K562 (cell line): Measurements from ENCODE around the gene ITSN1. TPM values are rescaled to one million over a fixed set of nuclear protein-coding genes. Genes with fewer than 3 reads are reported as not detected.

Experiments
- ATAC-seq: fragments of 200-7000 bp; cut with Tn5 transposase; 3 replicates; pipeline ENCODE4 v1.9.1; 2020; ENCODE audit warnings: moderate library complexity
- BruUV-seq: library from RNA; stranded (reverse); fragments of 400-500 nt; replicated peaks from 2 replicates; lab custom pipeline; 2021; lab: Mats Ljungman, UMichigan
- CTCF ChIA-PET: fragments of 300-600 bp; formaldehyde crosslinking; extraction: SDS; loops from one replicate; lab custom pipeline; 2021; ENCODE audit warnings: low intra/inter-chr PET ratio; lab: Yijun Ruan, JAX
- POLR2A ChIA-PET: fragments of 300-600, 350-650 bp; sonication (Branson Sonifier 250); formaldehyde crosslinking; extraction: SDS; loops from one replicate; lab custom pipeline; 2021; ENCODE audit warnings: antibody characterized with exemption, inconsistent platforms; lab: Yijun Ruan, JAX
- DNase-seq, 4 experiments: peaks; one replicate each; pipeline versions ENCODE4 v3.0.0 to v3.0.0-alpha.2; 2011 to 2018; ENCODE audit warnings: low spot score in 3 of 4, mixed read lengths in 3 of 4; ENCODE audit errors: extremely low read depth in 1 of 4
- FAIRE-seq: peaks from 2 replicates; lab custom pipeline; 2011; peaks lifted over from hg19 to GRCh38; lab: Jason Lieb, UNC
- H2AFZ ChIP-seq: 2 replicates; pipeline ENCODE4 v1.6.0; 2011; ENCODE audit warnings: low read depth, low read length, control low read depth, inconsistent platforms
- H3K27ac ChIP-seq: fragments of 200-600 bp; 3 replicates; pipeline ENCODE4 v1.8.0; 2011; ENCODE audit warnings: low read depth, mild to moderate bottlenecking, control low read depth, inconsistent platforms, low read length, moderate library complexity, mixed read lengths; ENCODE audit errors: extremely low read depth
- H3K27me3 ChIP-seq, 2 experiments: fragments of 300-600 bp in 1 of 2; 2 replicates in 1 of 2; 3 replicates in 1 of 2; pipeline versions ENCODE4 v1.6.0 to v1.8.0; 2011; ENCODE audit warnings: inconsistent platforms in 2 of 2, low read length in 2 of 2, mild to moderate bottlenecking in 1 of 2, mixed read lengths in 1 of 2, moderate library complexity in 1 of 2; ENCODE audit not compliant: control insufficient read depth in 2 of 2, insufficient read depth in 2 of 2
- H3K36me3 ChIP-seq: fragments of 300-600 bp; 3 replicates; pipeline ENCODE4 v1.8.0; 2011; ENCODE audit warnings: mild to moderate bottlenecking, low read length, inconsistent platforms; ENCODE audit not compliant: control insufficient read depth, insufficient read depth
- H3K4me1 ChIP-seq, 2 experiments: fragments of 200-600 bp in 1 of 2; replicated peaks in 1 of 2; 2 replicates in 1 of 2; 3 replicates in 1 of 2; pipeline versions ENCODE4 v1.5.1 to v1.8.0; 2011; ENCODE audit warnings: inconsistent platforms in 2 of 2, low read length in 2 of 2, mild to moderate bottlenecking in 1 of 2, mixed read lengths in 1 of 2, moderate library complexity in 1 of 2; ENCODE audit not compliant: control insufficient read depth in 2 of 2, insufficient read depth in 2 of 2
- H3K4me2 ChIP-seq: 2 replicates; pipeline ENCODE4 v1.6.1; 2011; ENCODE audit warnings: low read length, control low read depth, inconsistent platforms, mixed read lengths; ENCODE audit not compliant: insufficient read depth
- H3K4me3 ChIP-seq: fragments of 200-600 bp; sonication (generic), shearing (Covaris generic); 2 replicates; pipeline ENCODE4 v1.5.1; 2016; ENCODE audit warnings: control low read depth, inconsistent platforms
- H3K79me2 ChIP-seq: fragments of 200-600 bp; 3 replicates; pipeline ENCODE4 v1.8.0; 2011; ENCODE audit warnings: low read length, inconsistent platforms; ENCODE audit not compliant: control insufficient read depth, insufficient read depth
- H3K9ac ChIP-seq, 2 experiments: 2 replicates each; pipeline versions ENCODE4 v1.6.0 to v1.6.1; 2011; ENCODE audit warnings: low read depth in 2 of 2, low read length in 2 of 2, control low read depth in 1 of 2, inconsistent platforms in 1 of 2, mild to moderate bottlenecking in 1 of 2, mixed read lengths in 1 of 2; ENCODE audit not compliant: insufficient read depth in 1 of 2
- H3K9me1 ChIP-seq: one replicate; pipeline ENCODE4 v1.6.0; 2011; ENCODE audit warnings: inconsistent platforms, mild to moderate bottlenecking, low read length, moderate library complexity; ENCODE audit not compliant: control insufficient read depth, insufficient read depth
- H3K9me3 ChIP-seq: replicated peaks from 2 replicates; pipeline ENCODE4 v1.5.1; 2011; ENCODE audit warnings: low read depth, low read length, inconsistent platforms; ENCODE audit not compliant: control insufficient read depth, insufficient read depth
- H4K20me1 ChIP-seq: replicated peaks from 2 replicates; pipeline ENCODE4 v1.6.1; 2011; ENCODE audit warnings: low read length, inconsistent platforms, mixed read lengths; ENCODE audit not compliant: control insufficient read depth, insufficient read depth
- ARNT ChIP-seq, 2 experiments: fragments of 450-650 bp; IDR thresholded peaks; 2 replicates each; pipeline ENCODE4 v1.6.1; 2016; ENCODE audit warnings: mild to moderate bottlenecking in 1 of 2
- ASH1L ChIP-seq: fragments of 450-650 bp; IDR thresholded peaks from 2 replicates; pipeline ENCODE4 v1.6.1; 2018; ENCODE audit warnings: borderline replicate concordance, mild to moderate bottlenecking, low read depth; ENCODE audit not compliant: partially characterized antibody
- ATF1 ChIP-seq, 2 experiments: fragments of 450-650 bp in 1 of 2; IDR thresholded peaks; 2 replicates each; pipeline ENCODE4 v1.6.1; 2016; ENCODE audit warnings: missing compliant biosample characterization in 1 of 2, missing genetic modification characterization in 1 of 2
- CHD1 ChIP-seq: fragments of 200-600 bp; sonication (generic); IDR thresholded peaks from one replicate; pipeline ENCODE4 v1.6.1; 2012; ENCODE audit warnings: mild to moderate bottlenecking, moderate library complexity, low read length, inconsistent platforms
- DNMT1 ChIP-seq: fragments of 450-650 bp; IDR thresholded peaks from 2 replicates; pipeline ENCODE4 v1.6.1; 2016; ENCODE audit warnings: antibody characterized with exemption, mild to moderate bottlenecking
- FOXJ2 ChIP-seq: fragments of 200-800 bp; sonication (Bioruptor generic); IDR thresholded peaks from 2 replicates; pipeline ENCODE4 v1.6.1; 2016; ENCODE audit warnings: missing genetic modification characterization, missing compliant biosample characterization
- FOXK1 ChIP-seq: sonication (generic); formaldehyde crosslinking; IDR thresholded peaks from 2 replicates; pipeline ENCODE4 v1.8.0; 2022; ENCODE audit warnings: missing genetic modification reagents, mild to moderate bottlenecking, borderline replicate concordance
- ILK ChIP-seq: fragments of 450-650 bp; IDR thresholded peaks from 2 replicates; pipeline ENCODE4 v1.6.1; 2016; ENCODE audit warnings: missing genetic modification characterization, low read depth, mild to moderate bottlenecking, missing compliant biosample characterization, moderate library complexity, borderline replicate concordance
- L3MBTL2 ChIP-seq: fragments of 450-650 bp; IDR thresholded peaks from 2 replicates; pipeline ENCODE4 v1.6.1; 2016; ENCODE audit warnings: mild to moderate bottlenecking, moderate library complexity
- MAFK ChIP-seq: IDR thresholded peaks from 2 replicates; pipeline ENCODE4 v1.6.1; 2011; ENCODE audit warnings: low read length, improper control_type of control experiment
- PHTF2 ChIP-seq: fragments of 250-450 bp; sonication (Bioruptor Pico); IDR thresholded peaks from 2 replicates; pipeline ENCODE4 v1.5.0; 2021; ENCODE audit warnings: mild to moderate bottlenecking
- RNF2 ChIP-seq: sonication (generic); IDR thresholded peaks from 2 replicates; pipeline ENCODE4 v1.6.1; 2016
- SMAD1 ChIP-seq: fragments of 150-350 bp; IDR thresholded peaks from 2 replicates; pipeline ENCODE4 v1.6.1; 2014; ENCODE audit warnings: low read length, low read depth; ENCODE audit not compliant: partially characterized antibody
- SUPT5H ChIP-seq: fragments of 450-650 bp; IDR thresholded peaks from 2 replicates; pipeline ENCODE4 v1.6.1; 2016
- ZKSCAN1 ChIP-seq: fragments of 150-350 bp; IDR thresholded peaks from 2 replicates; pipeline ENCODE4 v1.6.1; 2016; ENCODE audit warnings: low read depth, low read length
- ZNF324 ChIP-seq: fragments of 250-450 bp; sonication (Bioruptor Pico); IDR thresholded peaks from 2 replicates; pipeline ENCODE4 v1.4.0; 2020; ENCODE audit warnings: mild to moderate bottlenecking
- ZNF699 ChIP-seq: fragments of 250-450 bp; sonication (Bioruptor Pico); IDR thresholded peaks from 2 replicates; pipeline ENCODE4 v1.8.0; 2021; ENCODE audit warnings: mild to moderate bottlenecking, moderate library complexity; ENCODE audit not compliant: insufficient replicate concordance
- ZNF764 ChIP-seq: fragments of 250-450 bp; sonication (Bioruptor Pico); IDR thresholded peaks from 2 replicates; pipeline ENCODE4 v1.4.0; 2020; ENCODE audit warnings: low read depth, mild to moderate bottlenecking, moderate library complexity
- ZNF77 ChIP-seq: fragments of 250-450 bp; sonication (Bioruptor Pico); IDR thresholded peaks from 2 replicates; pipeline ENCODE4 v1.5.0; 2020
- WGBS: fragments of 100-300 bp; shearing (Covaris generic); methylation state at CpG from one replicate; pipeline ENCODE4 v1.1.6; 2016; ENCODE audit warnings: low coverage, mixed read lengths; ENCODE audit not compliant: insufficient coverage; ENCODE audit errors: missing lambda C conversion rate; 5-methylcytosine and 5-hydroxymethylcytosine counted together
- in situ Hi-C: fragments of 300-500 bp; cut with MboI; formaldehyde crosslinking; loops from 4 replicates; pipeline ENCODE4 v1.15.0; 2018; ENCODE audit warnings: inconsistent platforms, mixed read lengths
- intact Hi-C: fragments of 100-400 bp; cut with micrococcal nuclease; formaldehyde crosslinking; loops from 2 replicates; pipeline ENCODE4 v1.14.2; 2022
- polyA plus RNA-seq, 8 experiments: library from polyadenylated mRNA; depleted of rRNA in 4 of 8; stranded (reverse) in 5 of 8; unstranded in 3 of 8; fragments of >200 nt; fragmentation: Nextera tagmentation in 2 of 8; fragmentation: Illumina TruSeq in 1 of 8; extraction: Ambion mirVana in 2 of 8; extraction: Trizol in 1 of 8; gene quantifications; 2 replicates each; pipeline versions ENCODE4 v1.2.1 to v1.2.3, GENCODE V29; 2011 to 2014; ENCODE audit warnings: inconsistent platforms in 1 of 8, missing spikeins in 1 of 8
- total RNA-seq, 7 experiments: library from RNA; depleted of rRNA in 6 of 7; stranded (reverse); fragments of >200 nt in 6 of 7; fragmentation: Illumina TruSeq in 2 of 7; extraction: Trizol in 2 of 7; gene quantifications; 2 replicates each; pipeline versions ENCODE4 v1.2.1 to v1.2.3, GENCODE V29; 2011 to 2021; ENCODE audit warnings: low replicate concordance in 1 of 7
- TF ChIP-seq, protein P1 (sequence below), 3 experiments: fragments of 200-800 bp in 1 of 3; fragments of 250-450 bp in 1 of 3; fragments of 450-650 bp in 1 of 3; sonication (Bioruptor Pico) in 1 of 3; sonication (Bioruptor generic) in 1 of 3; formaldehyde crosslinking in 1 of 3; IDR thresholded peaks; 2 replicates each; pipeline versions ENCODE4 v1.6.1 to v1.8.0; 2016 to 2022; ENCODE audit warnings: mild to moderate bottlenecking in 2 of 3, missing genetic modification characterization in 2 of 3, missing compliant biosample characterization in 1 of 3, moderate library complexity in 1 of 3
- TF ChIP-seq, protein P2 (sequence below): sonication (generic); formaldehyde crosslinking; IDR thresholded peaks from 2 replicates; pipeline ENCODE4 v1.5.0; 2020; ENCODE audit warnings: missing genetic modification reagents

Gene ITSN1
- total and polyA plus RNA-seq, 9 of the 15 experiments (the other 6 are each of a cell fraction or from before 2014, with no cell fraction given): 1.1 to 12.6 (median 4.8) TPM

DNA sequence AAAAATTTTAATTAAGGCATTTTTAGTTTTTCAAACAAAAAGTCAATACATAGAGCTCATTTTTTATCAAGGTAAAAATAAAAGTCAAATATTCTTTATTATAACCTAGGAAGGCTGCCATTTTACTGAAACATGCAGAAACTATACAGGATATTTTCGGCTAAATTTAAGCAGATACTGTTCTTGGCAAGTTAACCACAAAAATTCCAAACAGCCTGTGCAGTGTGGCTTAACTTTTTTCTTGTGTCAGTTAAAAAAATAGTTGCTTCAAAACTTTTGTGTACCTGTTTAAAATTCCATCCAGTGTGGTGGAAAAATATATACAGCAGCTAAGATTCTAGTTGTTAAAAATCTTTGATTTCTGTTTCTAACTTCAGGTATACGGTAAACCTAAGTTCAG, 138.3 kb downstream of the ITSN1 start (continued):
- TF ChIP-seq, protein P1, sequence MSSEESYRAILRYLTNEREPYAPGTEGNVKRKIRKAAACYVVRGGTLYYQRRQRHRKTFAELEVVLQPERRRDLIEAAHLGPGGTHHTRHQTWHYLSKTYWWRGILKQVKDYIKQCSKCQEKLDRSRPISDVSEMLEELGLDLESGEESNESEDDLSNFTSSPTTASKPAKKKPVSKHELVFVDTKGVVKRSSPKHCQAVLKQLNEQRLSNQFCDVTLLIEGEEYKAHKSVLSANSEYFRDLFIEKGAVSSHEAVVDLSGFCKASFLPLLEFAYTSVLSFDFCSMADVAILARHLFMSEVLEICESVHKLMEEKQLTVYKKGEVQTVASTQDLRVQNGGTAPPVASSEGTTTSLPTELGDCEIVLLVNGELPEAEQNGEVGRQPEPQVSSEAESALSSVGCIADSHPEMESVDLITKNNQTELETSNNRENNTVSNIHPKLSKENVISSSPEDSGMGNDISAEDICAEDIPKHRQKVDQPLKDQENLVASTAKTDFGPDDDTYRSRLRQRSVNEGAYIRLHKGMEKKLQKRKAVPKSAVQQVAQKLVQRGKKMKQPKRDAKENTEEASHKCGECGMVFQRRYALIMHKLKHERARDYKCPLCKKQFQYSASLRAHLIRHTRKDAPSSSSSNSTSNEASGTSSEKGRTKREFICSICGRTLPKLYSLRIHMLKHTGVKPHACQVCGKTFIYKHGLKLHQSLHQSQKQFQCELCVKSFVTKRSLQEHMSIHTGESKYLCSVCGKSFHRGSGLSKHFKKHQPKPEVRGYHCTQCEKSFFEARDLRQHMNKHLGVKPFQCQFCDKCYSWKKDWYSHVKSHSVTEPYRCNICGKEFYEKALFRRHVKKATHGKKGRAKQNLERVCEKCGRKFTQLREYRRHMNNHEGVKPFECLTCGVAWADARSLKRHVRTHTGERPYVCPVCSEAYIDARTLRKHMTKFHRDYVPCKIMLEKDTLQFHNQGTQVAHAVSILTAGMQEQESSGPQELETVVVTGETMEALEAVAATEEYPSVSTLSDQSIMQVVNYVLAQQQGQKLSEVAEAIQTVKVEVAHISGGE (CRISPR knock-in tag; IDR thresholded peaks at IDR 0.05): no peak
- TF ChIP-seq L3MBTL2: no peak
- TF ChIP-seq ATF1 (CRISPR knock-in tag; IDR thresholded peaks at IDR 0.05): no peak
- no peak for TF ChIP-seq ATF1 (tag; IDR thresholded peaks at IDR 0.05)
- no peak for TF ChIP-seq FOXJ2 (tag)
- TF ChIP-seq ZNF699 (CRISPR knock-in tag): no peak

DNA sequence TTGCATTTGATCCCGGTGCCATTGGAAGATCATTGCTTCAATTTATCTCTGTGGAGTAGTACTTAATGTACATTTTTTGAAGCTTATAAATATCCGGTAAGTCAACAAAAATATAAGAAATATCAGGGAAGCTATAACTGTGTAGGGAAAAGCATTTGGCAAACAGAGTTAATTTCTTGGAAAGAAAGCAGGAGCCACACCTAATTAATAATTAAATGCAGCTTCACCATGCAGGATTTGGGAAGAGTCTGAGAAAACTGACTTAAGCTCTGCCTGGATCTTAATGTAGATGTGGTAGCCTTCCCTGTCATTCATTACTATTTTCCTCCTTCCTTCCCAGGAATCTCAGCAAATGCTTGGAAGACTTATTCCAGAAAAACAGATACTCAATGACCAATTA, 138.8 kb downstream of the ITSN1 start:
- ATAC-seq: no peak
- ChIA-PET POLR2A (interaction anchor here (0.6 to 1.4 kb wide), 3 partner anchors 15 to 123 kb away, joined by 3 to 8 read pairs (median 7); no protein-coding TSS in a partner anchor), CTCF (no interaction called here)
- in situ Hi-C loops: no loop called here
- no peaks in the 10 kb centered on the region for H4K20me1 ChIP-seq
- no peak overlapping the region for H2AFZ ChIP-seq
- H3K9me3 ChIP-seq: no peaks in the 10 kb centered on the region
- no peak for FAIRE-seq
- no peaks in the 10 kb centered on the region for H3K4me1 ChIP-seq
- H3K9ac ChIP-seq: no peak overlapping the region
- no peaks in the 10 kb centered on the region for H3K79me2 ChIP-seq
- BruUV-seq: no TSS peak
- no peak overlapping the region for H3K27ac ChIP-seq
- WGBS: 50% methylated on average over 2 of the region's 2 CpGs
- DNase-seq: no peak
- H3K4me2 ChIP-seq: no peak overlapping the region
- H3K9me1 ChIP-seq: no peaks in the 10 kb centered on the region
- H3K4me3 ChIP-seq: no peak overlapping the region
- no peaks in the 10 kb centered on the region for H3K27me3 ChIP-seq
- H3K36me3 ChIP-seq: no peaks in the 10 kb centered on the region
- intact Hi-C loops: no loop called here
- no peak for TF ChIP-seq SUPT5H
- TF ChIP-seq ARNT (IDR thresholded peaks at IDR 0.05): no peak
- TF ChIP-seq, protein P2, sequence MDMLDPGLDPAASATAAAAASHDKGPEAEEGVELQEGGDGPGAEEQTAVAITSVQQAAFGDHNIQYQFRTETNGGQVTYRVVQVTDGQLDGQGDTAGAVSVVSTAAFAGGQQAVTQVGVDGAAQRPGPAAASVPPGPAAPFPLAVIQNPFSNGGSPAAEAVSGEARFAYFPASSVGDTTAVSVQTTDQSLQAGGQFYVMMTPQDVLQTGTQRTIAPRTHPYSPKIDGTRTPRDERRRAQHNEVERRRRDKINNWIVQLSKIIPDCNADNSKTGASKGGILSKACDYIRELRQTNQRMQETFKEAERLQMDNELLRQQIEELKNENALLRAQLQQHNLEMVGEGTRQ (CRISPR knock-in tag): no peak
- TF ChIP-seq RNF2: no peak
- no peak for TF ChIP-seq SMAD1
- TF ChIP-seq PHTF2 (CRISPR knock-in tag): no peak
- no peak for TF ChIP-seq ZKSCAN1
- no peak for TF ChIP-seq ILK
- TF ChIP-seq ZNF324 (CRISPR knock-in tag): no peak
- TF ChIP-seq CHD1: no peak
- TF ChIP-seq FOXK1: no peak
- no peak for TF ChIP-seq ZNF764 (CRISPR knock-in tag)
- TF ChIP-seq ZNF77 (CRISPR knock-in tag): no peak
- no peak for TF ChIP-seq MAFK
- TF ChIP-seq ASH1L: no peak
- TF ChIP-seq DNMT1: no peak
